Neural cell (in vitro differentiated cells): ENCODE results near the gene IFNA2. TPM values are rescaled to one million over a fixed set of nuclear protein-coding genes. Genes with fewer than 3 reads are reported as not detected.

Source experiments
- H2AFZ ChIP-seq: fragments of 200-600, 300-800 bp; sonication (generic), shearing (Covaris generic); 2 replicates; pipeline ENCODE4 v1.6.0; 2014; ENCODE audit warnings: low read depth, mild to moderate bottlenecking, antibody characterized with exemption, low read length, moderate library complexity
- H3F3A ChIP-seq: fragments of 200-600 bp; shearing (Covaris generic); 2 replicates; pipeline ENCODE4 v1.6.1; 2016; ENCODE audit warnings: mild to moderate bottlenecking, moderate library complexity, mixed read lengths, antibody characterized with exemption, low read length; ENCODE audit not compliant: insufficient read depth, poor library complexity, severe bottlenecking
- H3K27ac ChIP-seq: fragments of 200-600, 300-800 bp; sonication (generic), shearing (Covaris generic); 2 replicates; pipeline ENCODE4 v1.5.1; 2014; ENCODE audit warnings: mild to moderate bottlenecking, low read length, moderate library complexity
- H3K27me3 ChIP-seq: fragments of 300-800, 200-600 bp; sonication (generic), shearing (Covaris generic); 2 replicates; pipeline ENCODE4 v1.6.0; 2014; ENCODE audit warnings: mild to moderate bottlenecking, low read depth, low read length, moderate library complexity; ENCODE audit not compliant: insufficient read depth
- H3K36me3 ChIP-seq: fragments of 300-800, 200-600 bp; sonication (generic), shearing (Covaris generic); 2 replicates; pipeline ENCODE4 v1.5.1; 2014; ENCODE audit warnings: mild to moderate bottlenecking, antibody characterized with exemption, low read length, moderate library complexity; ENCODE audit not compliant: insufficient read depth
- H3K4me2 ChIP-seq: fragments of 300-800, 200-600 bp; sonication (generic), shearing (Covaris generic); 2 replicates; pipeline ENCODE4 v1.6.0; 2014; ENCODE audit warnings: mild to moderate bottlenecking, low read length
- H3K4me3 ChIP-seq: fragments of 300-800, 200-600 bp; sonication (generic), shearing (Covaris generic); 2 replicates; pipeline ENCODE4 v1.5.1; 2014; ENCODE audit warnings: mild to moderate bottlenecking, low read length, moderate library complexity
- H3K79me2 ChIP-seq: fragments of 200-600 bp; shearing (Covaris generic); replicated peaks from 2 replicates; pipeline ENCODE4 v1.6.0; 2014; ENCODE audit warnings: mild to moderate bottlenecking, low read length, moderate library complexity; ENCODE audit not compliant: insufficient read depth
- H3K9ac ChIP-seq: fragments of 300-800, 200-600 bp; sonication (generic), shearing (Covaris generic); 2 replicates; pipeline ENCODE4 v1.6.1; 2016; ENCODE audit warnings: mild to moderate bottlenecking, low read length, mixed read lengths
- H3K9me2 ChIP-seq: fragments of 200-600 bp; shearing (Covaris generic); 2 replicates; pipeline ENCODE4 v1.6.1; 2016; ENCODE audit warnings: mild to moderate bottlenecking, low read length, mixed read lengths; ENCODE audit not compliant: insufficient read depth
- H3K9me3 ChIP-seq: fragments of 200-600, 300-800 bp; sonication (generic), shearing (Covaris generic); 2 replicates; pipeline ENCODE4 v1.6.1; 2016; ENCODE audit warnings: mild to moderate bottlenecking, mixed run types, low read length, moderate library complexity, mixed read lengths
- H4K20me1 ChIP-seq: fragments of 200-600 bp; shearing (Covaris generic); 2 replicates; pipeline ENCODE4 v1.6.1; 2016; ENCODE audit warnings: mild to moderate bottlenecking, mixed run types; ENCODE audit not compliant: insufficient read depth
- EP300 ChIP-seq: fragments of 450-650 bp; conservative IDR thresholded peaks from 2 replicates; pipeline ENCODE4 v1.6.1; 2014; ENCODE audit warnings: antibody characterized with exemption, mild to moderate bottlenecking, moderate library complexity; ENCODE audit not compliant: poor library complexity, severe bottlenecking
- EZH2 ChIP-seq: fragments of 200-600, 300-800 bp; shearing (Covaris generic), sonication (generic); IDR thresholded peaks from 2 replicates; pipeline ENCODE4 v1.6.1; 2014; ENCODE audit warnings: antibody characterized with exemption, low read length, borderline replicate concordance, mild to moderate bottlenecking; ENCODE audit not compliant: insufficient read depth, poor library complexity, severe bottlenecking
- MXI1 ChIP-seq: fragments of 450-650 bp; conservative IDR thresholded peaks from 2 replicates; pipeline ENCODE4 v1.6.1; 2014; ENCODE audit warnings: antibody characterized with exemption, mild to moderate bottlenecking; ENCODE audit not compliant: poor library complexity, severe bottlenecking
- POLR2AphosphoS5 ChIP-seq: IDR thresholded peaks from 2 replicates; pipeline ENCODE4 v1.6.1; 2012
- RAD21 ChIP-seq: fragments of 450-650 bp; conservative IDR thresholded peaks from 2 replicates; pipeline ENCODE4 v1.6.1; 2014; ENCODE audit warnings: antibody characterized with exemption, mild to moderate bottlenecking, moderate library complexity
- SMC3 ChIP-seq: fragments of 450-650 bp; conservative IDR thresholded peaks from 2 replicates; pipeline ENCODE4 v1.6.1; 2014; ENCODE audit warnings: antibody characterized with exemption, mild to moderate bottlenecking, moderate library complexity; ENCODE audit not compliant: poor library complexity
- TAF1 ChIP-seq: IDR thresholded peaks from 2 replicates; pipeline ENCODE4 v1.6.1; 2012; ENCODE audit warnings: low read depth
- polyA plus RNA-seq: library from polyadenylated mRNA; depleted of rRNA; stranded (reverse); fragments of >200 nt; gene quantifications from 2 replicates; pipeline ENCODE4 v1.2.3, GENCODE V29; 2014
- TF ChIP-seq, protein P1 (sequence below): fragments of 450-650 bp; IDR thresholded peaks from 2 replicates; pipeline ENCODE4 v1.5.1; 2014; ENCODE audit warnings: antibody characterized with exemption, mild to moderate bottlenecking, moderate library complexity; ENCODE audit not compliant: poor library complexity, severe bottlenecking
- TF ChIP-seq, protein P2 (sequence below): IDR thresholded peaks from 2 replicates; pipeline ENCODE4 v1.6.1; 2012; ENCODE audit warnings: borderline replicate concordance

Gene IFNA2
- polyA plus RNA-seq, 1 donor from 2014 or later: not detected

- TF ChIP-seq, protein P1, sequence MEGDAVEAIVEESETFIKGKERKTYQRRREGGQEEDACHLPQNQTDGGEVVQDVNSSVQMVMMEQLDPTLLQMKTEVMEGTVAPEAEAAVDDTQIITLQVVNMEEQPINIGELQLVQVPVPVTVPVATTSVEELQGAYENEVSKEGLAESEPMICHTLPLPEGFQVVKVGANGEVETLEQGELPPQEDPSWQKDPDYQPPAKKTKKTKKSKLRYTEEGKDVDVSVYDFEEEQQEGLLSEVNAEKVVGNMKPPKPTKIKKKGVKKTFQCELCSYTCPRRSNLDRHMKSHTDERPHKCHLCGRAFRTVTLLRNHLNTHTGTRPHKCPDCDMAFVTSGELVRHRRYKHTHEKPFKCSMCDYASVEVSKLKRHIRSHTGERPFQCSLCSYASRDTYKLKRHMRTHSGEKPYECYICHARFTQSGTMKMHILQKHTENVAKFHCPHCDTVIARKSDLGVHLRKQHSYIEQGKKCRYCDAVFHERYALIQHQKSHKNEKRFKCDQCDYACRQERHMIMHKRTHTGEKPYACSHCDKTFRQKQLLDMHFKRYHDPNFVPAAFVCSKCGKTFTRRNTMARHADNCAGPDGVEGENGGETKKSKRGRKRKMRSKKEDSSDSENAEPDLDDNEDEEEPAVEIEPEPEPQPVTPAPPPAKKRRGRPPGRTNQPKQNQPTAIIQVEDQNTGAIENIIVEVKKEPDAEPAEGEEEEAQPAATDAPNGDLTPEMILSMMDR: no peak
- no peak for TF ChIP-seq MXI1
- no peak for TF ChIP-seq POLR2AphosphoS5
- TF ChIP-seq TAF1: no peak
- TF ChIP-seq, protein P2, sequence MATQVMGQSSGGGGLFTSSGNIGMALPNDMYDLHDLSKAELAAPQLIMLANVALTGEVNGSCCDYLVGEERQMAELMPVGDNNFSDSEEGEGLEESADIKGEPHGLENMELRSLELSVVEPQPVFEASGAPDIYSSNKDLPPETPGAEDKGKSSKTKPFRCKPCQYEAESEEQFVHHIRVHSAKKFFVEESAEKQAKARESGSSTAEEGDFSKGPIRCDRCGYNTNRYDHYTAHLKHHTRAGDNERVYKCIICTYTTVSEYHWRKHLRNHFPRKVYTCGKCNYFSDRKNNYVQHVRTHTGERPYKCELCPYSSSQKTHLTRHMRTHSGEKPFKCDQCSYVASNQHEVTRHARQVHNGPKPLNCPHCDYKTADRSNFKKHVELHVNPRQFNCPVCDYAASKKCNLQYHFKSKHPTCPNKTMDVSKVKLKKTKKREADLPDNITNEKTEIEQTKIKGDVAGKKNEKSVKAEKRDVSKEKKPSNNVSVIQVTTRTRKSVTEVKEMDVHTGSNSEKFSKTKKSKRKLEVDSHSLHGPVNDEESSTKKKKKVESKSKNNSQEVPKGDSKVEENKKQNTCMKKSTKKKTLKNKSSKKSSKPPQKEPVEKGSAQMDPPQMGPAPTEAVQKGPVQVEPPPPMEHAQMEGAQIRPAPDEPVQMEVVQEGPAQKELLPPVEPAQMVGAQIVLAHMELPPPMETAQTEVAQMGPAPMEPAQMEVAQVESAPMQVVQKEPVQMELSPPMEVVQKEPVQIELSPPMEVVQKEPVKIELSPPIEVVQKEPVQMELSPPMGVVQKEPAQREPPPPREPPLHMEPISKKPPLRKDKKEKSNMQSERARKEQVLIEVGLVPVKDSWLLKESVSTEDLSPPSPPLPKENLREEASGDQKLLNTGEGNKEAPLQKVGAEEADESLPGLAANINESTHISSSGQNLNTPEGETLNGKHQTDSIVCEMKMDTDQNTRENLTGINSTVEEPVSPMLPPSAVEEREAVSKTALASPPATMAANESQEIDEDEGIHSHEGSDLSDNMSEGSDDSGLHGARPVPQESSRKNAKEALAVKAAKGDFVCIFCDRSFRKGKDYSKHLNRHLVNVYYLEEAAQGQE: no peak
- TF ChIP-seq EZH2: no peak
- no peak for TF ChIP-seq EP300
- TF ChIP-seq SMC3: no peak
- no peak for TF ChIP-seq RAD21
These were observed 36.7 kb downstream of the IFNA2 start for GRCh38 chr9:21348430-21348970.

DNA sequence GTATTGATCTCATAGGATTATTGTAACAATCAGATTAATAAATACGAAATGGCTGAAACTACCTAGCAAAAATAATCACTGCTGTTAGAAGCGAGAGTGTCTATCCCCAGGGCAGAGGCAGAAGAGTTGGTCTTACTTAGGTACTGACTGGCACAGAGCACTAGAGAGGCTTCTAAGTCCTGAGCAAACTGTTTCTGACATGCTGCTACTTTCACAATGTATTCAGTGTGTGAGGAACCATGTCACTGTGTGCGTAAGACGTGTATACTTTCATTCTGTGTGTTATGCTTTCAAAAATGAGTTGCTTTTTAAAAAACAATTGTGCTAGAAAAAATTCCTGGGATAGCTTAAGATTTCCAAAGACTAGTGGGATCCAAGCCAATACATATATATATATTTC, 44.5 kb downstream of the IFNA2 start:
- no peaks in the 10 kb centered on the region for H4K20me1 ChIP-seq
- no peak overlapping the region for H3K27ac ChIP-seq
- H3K4me3 ChIP-seq: no peak overlapping the region
- peaks cover 3% of the 10 kb centered on the region for H3K9me3 ChIP-seq
- H3K9ac ChIP-seq: no peak overlapping the region
- no peaks in the 10 kb centered on the region for H3F3A ChIP-seq
- TF ChIP-seq, protein P1: no peak
- no peak for TF ChIP-seq SMC3
- TF ChIP-seq, protein P2: no peak
- TF ChIP-seq TAF1: no peak
- TF ChIP-seq POLR2AphosphoS5: no peak
- no peak for TF ChIP-seq RAD21
- no peak for TF ChIP-seq EZH2
- no peak for TF ChIP-seq MXI1
- TF ChIP-seq EP300: no peak
- no peaks in the 10 kb centered on the region for H3K27me3 ChIP-seq
- no peak overlapping the region for H3K4me2 ChIP-seq
- no peaks in the 10 kb centered on the region for H3K36me3 ChIP-seq
- H3K79me2 ChIP-seq: no peaks in the 10 kb centered on the region
- H3K9me2 ChIP-seq: no peaks in the 10 kb centered on the region
- no peak overlapping the region for H2AFZ ChIP-seq

More at GRCh38 chr9:21348430-21348970, 36.7 kb downstream of the IFNA2 start:
- Histone ChIP-seq H4K20me1 (no peaks in the 10 kb centered on the region), H3K27me3 (no peaks in the 10 kb centered on the region), H3K79me2 (no peaks in the 10 kb centered on the region), H3K9me2 (no peaks in the 10 kb centered on the region), H3K9ac (no peak overlapping the region), H3K4me2 (no peak overlapping the region), H3K36me3 (no peaks in the 10 kb centered on the region), H3K4me3 (no peak overlapping the region), H3F3A (no peaks in the 10 kb centered on the region), H3K9me3 (peaks cover 3% of the 10 kb centered on the region), H2AFZ (no peak overlapping the region), H3K27ac (no peak overlapping the region)
